Stimulated activated CD4-positive, alpha-beta T cell treated with anti-CD3 and anti-CD28 coated beads, Interleukin-12 subunit alpha, Interleukin-12 subunit beta, amount 100 ng/mL, for 48 hours (primary cell): Measurements from ENCODE around the gene FAAH.
A peak's percentile ranks its signal among the peaks of the same experiment; 100 is the strongest.

ENCODE experiments used
- DNase-seq, 3 donors: peaks; one replicate each; pipeline ENCODE4 v3.0.0-alpha.2; 2020; ENCODE audit warnings: low read depth in 2 of 3, low spot score in 1 of 3

FAAH gene

GRCh38 chr1:46400421-46400820, 6.3 kb downstream of the FAAH start:
- DNase-seq = no peak

GRCh38 chr1:46401154-46401913, 7.2 kb downstream of the FAAH start:
- DNase-seq = no peak

- DNase-seq = no peak
These were observed 8.0 kb downstream of the FAAH start for GRCh38 chr1:46401964-46402626.

- DNase-seq = no peak
These were observed 9.8 kb downstream of the FAAH start for GRCh38 chr1:46403916-46404315.

GRCh38 chr1:46404482-46405196, 10.5 kb downstream of the FAAH start:
- no peak for DNase-seq

- no peak for DNase-seq
These were observed 11.1 kb downstream of the FAAH start for GRCh38 chr1:46405197-46405555.

GRCh38 chr1:46405724-46406123, 11.6 kb downstream of the FAAH start:
- no peak for DNase-seq

GRCh38 chr1:46406881-46407608, 12.9 kb downstream of the FAAH start:
- DNase-seq = no peak

- DNase-seq = no peak
These were observed 13.5 kb downstream of the FAAH start for GRCh38 chr1:46407636-46408035.

GRCh38 chr1:46408356-46409062, 14.4 kb downstream of the FAAH start:
- no peak for DNase-seq

- DNase-seq = no peak
These were observed 14.9 kb downstream of the FAAH start for GRCh38 chr1:46409063-46409372.

- no peak for DNase-seq
These were observed 16.3 kb downstream of the FAAH start for GRCh38 chr1:46410156-46411009.

- DNase-seq = no peak
These were observed 16.9 kb downstream of the FAAH start for GRCh38 chr1:46411010-46411405.

- DNase-seq = peak in 1 of 3 donors; percentile 17
These were observed 17.7 kb downstream of the FAAH start for GRCh38 chr1:46411601-46412341.

- no peak for DNase-seq
These were observed 18.9 kb downstream of the FAAH start for GRCh38 chr1:46412893-46413595.

GRCh38 chr1:46413596-46413985, 19.5 kb downstream of the FAAH start:
- peak in 1 of 3 donors; percentile 8 for DNase-seq

GRCh38 chr1:46415514-46415913, 21.4 kb downstream of the FAAH start:
- no peak for DNase-seq

GRCh38 chr1:46418976-46419375, 24.9 kb downstream of the FAAH start:
- DNase-seq = no peak

GRCh38 chr1:46420533-46420915, 26.4 kb downstream of the FAAH start:
- no peak for DNase-seq
